GM12892 (cell line): ENCODE results near the gene FGD4.

Experiments used
- POLR2A ChIP-seq: IDR thresholded peaks from 2 replicates; pipeline ENCODE4 v1.6.1; 2011; ENCODE audit warnings: low read depth, low read length, control low read depth
- POLR2AphosphoS5 ChIP-seq: IDR thresholded peaks from 2 replicates; pipeline ENCODE4 v1.6.1; 2011; ENCODE audit warnings: low read depth, low read length, control low read depth
- TAF1 ChIP-seq: IDR thresholded peaks from 2 replicates; pipeline ENCODE4 v1.6.1; 2011; ENCODE audit warnings: low read depth, mild to moderate bottlenecking, control low read depth, low read length, borderline replicate concordance

GRCh38 chr12:32509328-32510091 is 110.2 kb downstream of the FGD4 start:
- no peak for TF ChIP-seq POLR2A
- no peak for TF ChIP-seq POLR2AphosphoS5
- no peak for TF ChIP-seq TAF1
